Subcutaneous adipose tissue (tissue), 4 donors: ENCODE measurements around the gene BMAL1. TPM values are rescaled to one million over a fixed set of nuclear protein-coding genes. Genes with fewer than 3 reads are reported as not detected.

Experiments used
- total RNA-seq, 4 donors: library from RNA; depleted of rRNA; stranded (reverse); fragments of >200 nt; gene quantifications; one replicate each; pipeline ENCODE4 v1.1.0, GENCODE V29; 2016
- TF ChIP-seq, protein P1 (sequence below): fragments of 450-650 bp; IDR thresholded peaks from one replicate; pipeline ENCODE4 v1.5.1; 2016; ENCODE audit warnings: low read depth, mild to moderate bottlenecking, control low read depth, antibody characterized with exemption, moderate library complexity

Gene BMAL1
- total RNA-seq, 4 donors from 2014 or later: 40.8 to 81.8 (median 54.0) TPM

DNA sequence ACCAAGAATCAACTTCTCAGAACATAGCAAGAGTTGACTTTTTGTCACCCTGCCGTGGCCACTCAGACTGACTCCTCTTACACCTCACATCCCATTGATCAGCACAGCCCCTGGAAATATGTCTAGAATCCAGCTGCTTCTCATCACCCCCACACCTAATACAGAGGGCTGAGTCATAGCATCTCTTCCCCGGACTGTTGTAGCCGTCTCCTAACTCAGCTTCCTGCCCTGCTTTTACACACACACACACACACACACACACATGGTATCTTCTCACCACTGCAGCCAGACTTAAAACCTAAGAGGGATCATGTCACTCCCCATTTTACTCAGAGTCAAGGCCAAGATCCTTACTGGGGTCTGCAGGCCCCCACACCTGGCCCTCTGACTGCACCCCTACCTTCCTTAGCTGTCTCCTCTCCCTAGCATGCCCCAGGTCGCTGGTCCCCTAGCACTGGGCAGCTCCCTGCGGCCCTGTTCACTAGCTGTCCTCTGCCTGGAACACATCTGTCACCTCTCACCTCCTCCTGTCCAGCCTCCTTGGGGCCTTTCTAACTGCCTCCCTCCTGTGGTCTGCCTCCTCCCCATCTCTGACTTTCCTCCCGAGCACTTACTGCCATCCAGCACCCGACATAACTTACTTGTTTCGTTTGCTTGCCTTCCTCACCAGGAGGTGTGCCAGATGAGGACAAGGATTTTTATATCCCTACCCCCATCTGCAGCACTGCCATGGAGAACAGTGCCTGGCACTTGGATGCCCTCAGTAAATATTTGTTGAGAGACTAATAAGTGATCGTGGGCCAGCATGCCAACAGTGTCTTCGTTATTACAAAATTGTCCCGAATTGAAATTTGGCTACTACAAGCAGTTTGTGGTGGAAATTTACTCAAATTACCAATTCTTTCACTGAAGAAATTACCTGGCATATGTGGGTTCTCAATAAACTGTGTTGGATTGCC lies 61.9 kb downstream of the BMAL1 start:
- TF ChIP-seq, protein P1, sequence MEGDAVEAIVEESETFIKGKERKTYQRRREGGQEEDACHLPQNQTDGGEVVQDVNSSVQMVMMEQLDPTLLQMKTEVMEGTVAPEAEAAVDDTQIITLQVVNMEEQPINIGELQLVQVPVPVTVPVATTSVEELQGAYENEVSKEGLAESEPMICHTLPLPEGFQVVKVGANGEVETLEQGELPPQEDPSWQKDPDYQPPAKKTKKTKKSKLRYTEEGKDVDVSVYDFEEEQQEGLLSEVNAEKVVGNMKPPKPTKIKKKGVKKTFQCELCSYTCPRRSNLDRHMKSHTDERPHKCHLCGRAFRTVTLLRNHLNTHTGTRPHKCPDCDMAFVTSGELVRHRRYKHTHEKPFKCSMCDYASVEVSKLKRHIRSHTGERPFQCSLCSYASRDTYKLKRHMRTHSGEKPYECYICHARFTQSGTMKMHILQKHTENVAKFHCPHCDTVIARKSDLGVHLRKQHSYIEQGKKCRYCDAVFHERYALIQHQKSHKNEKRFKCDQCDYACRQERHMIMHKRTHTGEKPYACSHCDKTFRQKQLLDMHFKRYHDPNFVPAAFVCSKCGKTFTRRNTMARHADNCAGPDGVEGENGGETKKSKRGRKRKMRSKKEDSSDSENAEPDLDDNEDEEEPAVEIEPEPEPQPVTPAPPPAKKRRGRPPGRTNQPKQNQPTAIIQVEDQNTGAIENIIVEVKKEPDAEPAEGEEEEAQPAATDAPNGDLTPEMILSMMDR: no peak

DNA sequence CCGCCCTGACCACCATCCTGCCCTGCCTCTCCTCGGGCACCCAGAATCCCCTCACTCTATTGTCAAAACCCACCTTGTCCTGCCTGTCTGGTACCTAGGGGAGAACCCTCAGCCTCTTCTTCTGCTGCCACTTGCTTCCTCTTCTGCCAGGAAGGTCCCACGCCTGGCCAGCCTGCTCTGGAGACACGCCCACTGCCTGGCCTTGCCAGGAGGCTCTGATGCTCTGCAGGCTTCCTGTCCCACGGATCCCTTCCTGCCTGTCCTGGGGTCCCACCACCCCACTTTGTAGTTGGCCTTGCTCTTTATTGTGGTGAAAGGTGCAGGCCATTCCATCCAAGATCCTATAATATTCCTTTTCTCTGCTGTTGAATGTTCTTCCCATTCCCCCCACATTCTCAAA lies 63.4 kb downstream of the BMAL1 start:
- TF ChIP-seq, protein P1: no peak

DNA sequence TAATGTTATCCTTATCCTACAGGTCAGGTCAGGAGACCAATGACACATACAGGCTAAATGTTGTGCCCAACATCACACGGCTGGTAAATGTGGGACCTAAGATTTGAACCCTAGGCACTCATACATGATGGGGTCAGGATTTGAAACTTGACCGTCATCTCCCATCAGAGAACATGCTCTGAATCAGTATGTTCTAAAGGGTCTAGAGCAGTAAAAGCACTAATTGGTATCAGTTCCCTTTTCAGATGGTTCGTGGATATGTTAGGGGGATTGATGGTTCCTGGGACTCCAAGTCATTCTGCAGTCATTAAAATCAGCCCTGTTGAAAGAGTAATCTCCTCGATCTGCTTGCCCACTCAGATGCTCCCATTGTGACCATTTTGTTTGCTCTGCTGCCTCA lies 65.5 kb downstream of the BMAL1 start:
- TF ChIP-seq, protein P1: no peak

DNA sequence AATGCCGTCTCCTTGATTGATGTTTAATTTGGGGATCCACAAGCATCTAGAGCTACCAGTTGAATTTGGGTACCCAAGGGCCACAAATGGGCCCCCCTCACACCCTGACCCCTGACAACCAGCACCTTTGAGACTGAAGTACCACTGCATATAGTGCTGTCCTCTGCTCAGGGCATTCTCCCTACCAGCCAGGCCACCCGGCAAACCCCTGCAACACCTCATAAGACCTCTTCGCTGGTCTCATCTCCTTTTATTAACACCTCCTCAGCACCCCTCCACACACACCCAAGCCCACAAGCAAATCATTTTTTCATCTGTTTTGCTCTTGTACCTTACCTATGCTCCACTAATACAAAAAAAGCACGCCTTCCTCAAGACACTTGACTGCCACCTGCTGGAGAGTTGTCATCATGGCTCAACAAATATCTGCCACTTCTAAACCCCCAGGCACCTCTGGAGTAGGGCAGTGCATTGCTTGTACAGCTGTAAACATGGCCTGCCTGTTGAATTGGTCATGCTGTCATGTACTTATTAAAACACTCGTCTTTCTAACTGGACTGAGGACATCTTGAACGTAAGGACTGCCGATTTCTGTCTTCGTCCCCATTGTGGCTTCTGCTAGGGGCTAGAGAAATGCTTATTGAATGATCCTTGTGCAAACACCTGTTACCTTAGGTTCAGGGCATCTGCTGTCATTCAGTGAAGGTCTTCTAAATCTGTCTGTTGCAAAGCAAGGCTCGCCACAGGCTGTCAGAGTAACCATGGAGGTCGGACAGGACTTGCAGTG lies 66.5 kb downstream of the BMAL1 start:
- TF ChIP-seq, protein P1: no peak

DNA sequence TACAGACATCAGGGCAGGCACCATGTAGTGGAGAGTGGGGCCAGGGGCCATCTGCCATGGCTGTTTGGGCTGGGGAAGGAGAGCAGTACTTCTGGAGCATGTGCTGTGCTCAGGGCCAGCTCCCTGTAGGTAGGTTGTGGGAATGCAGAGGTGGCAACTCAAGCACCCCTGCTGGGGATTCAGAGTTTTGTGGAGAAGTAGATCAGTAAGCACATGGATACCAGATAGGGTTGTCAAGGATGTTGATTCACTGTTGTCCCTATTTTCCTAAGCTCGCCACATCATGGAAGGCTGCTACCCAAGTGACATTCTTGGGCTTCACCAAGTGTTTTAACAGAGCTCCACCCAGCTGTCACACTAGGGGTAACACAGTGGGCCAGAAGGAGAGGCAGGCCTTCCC lies 67.2 kb downstream of the BMAL1 start:
- TF ChIP-seq, protein P1: no peak

DNA sequence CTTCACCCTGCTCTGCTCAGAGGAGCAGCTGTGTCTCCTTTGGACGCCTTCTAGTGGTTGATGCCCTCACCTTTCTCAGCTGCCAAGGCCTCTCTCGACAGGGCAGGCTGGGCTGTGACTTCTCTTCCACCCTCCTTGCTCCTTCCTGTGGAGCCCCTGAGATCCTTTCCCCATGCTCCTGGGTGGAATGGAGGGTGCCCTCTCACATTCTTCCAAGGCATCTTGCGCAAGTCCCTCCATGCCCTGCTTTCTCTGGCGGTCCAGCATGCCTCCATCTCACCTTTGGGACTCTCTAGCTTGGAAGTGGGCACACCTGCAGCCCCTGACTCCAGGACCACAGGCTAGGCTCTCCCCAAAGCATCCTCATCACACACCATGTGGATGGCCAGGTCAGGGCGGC lies 68.9 kb downstream of the BMAL1 start:
- TF ChIP-seq, protein P1: no peak

DNA sequence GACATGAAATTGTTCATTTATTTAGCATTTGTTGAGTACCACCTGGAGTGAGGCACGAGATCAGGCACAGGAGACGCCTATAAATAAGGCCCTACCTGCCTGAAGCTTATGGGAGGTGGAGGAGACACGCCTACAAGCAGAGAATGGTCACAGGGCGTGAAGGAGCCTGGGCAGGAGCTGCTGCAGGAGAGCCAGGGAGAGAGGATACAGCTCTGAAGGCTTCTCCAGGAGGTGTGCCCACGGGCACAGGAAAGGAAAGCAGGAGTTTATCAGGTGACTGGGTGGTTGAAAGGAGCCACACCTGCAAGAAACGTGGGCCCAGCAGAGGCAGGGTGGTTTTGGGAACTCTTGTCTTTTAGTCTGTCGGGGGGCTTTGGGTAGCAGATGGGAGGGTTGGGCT lies 70.3 kb downstream of the BMAL1 start:
- TF ChIP-seq, protein P1: no peak
